A549 (cell line): ENCODE measurements around the gene HDDC2. TPM values are rescaled to one million over a fixed set of nuclear protein-coding genes. Genes with fewer than 3 reads are reported as not detected.

Source experiments
- ATAC-seq, 2 experiments: fragments of 200-7000 bp in 1 of 2; fragments of >200 bp in 1 of 2; cut with Nextera tagmentation in 1 of 2; cut with Tn5 transposase in 1 of 2; 3 replicates each; pipeline versions ENCODE4 v1.8.0 to v1.9.1; 2018 to 2020; ENCODE audit warnings: mild to moderate bottlenecking in 1 of 2, moderate library complexity in 1 of 2
- CTCF ChIA-PET: fragments of 300-600 bp; sonication (Branson Sonifier 250); formaldehyde crosslinking; extraction: SDS; loops from one replicate; lab custom pipeline; 2021; ENCODE audit warnings: antibody characterized with exemption, inconsistent platforms; lab: Yijun Ruan, JAX
- POLR2A ChIA-PET: fragments of 350-600 bp; formaldehyde crosslinking; extraction: SDS; loops from one replicate; lab custom pipeline; 2021; ENCODE audit warnings: antibody characterized with exemption, inconsistent platforms; lab: Yijun Ruan, JAX
- DNase-seq, 2 experiments: peaks; one replicate each; pipeline versions ENCODE4 v3.0.0 to v3.0.0-alpha.2; 2011 to 2016; ENCODE audit warnings: low read depth in 1 of 2, low spot score in 1 of 2
- FAIRE-seq: peaks from 2 replicates; lab custom pipeline; 2011; peaks lifted over from hg19 to GRCh38; lab: Jason Lieb, UNC
- H3K27ac ChIP-seq, 2 experiments: fragments of >200 bp; sonication (Bioruptor Twin); formaldehyde crosslinking; 3 replicates each; pipeline ENCODE4 v1.5.1; 2016 to 2017
- H3K4me1 ChIP-seq: fragments of >200 bp; sonication (Bioruptor Twin); formaldehyde crosslinking; 3 replicates; pipeline ENCODE4 v1.6.1; 2016
- H3K4me2 ChIP-seq: fragments of >200 bp; sonication (Bioruptor Twin); formaldehyde crosslinking; 3 replicates; pipeline ENCODE4 v1.6.1; 2016
- H3K4me3 ChIP-seq: fragments of >200 bp; sonication (Bioruptor Twin); formaldehyde crosslinking; 3 replicates; pipeline ENCODE4 v1.5.1; 2016
- H3K9me3 ChIP-seq: fragments of >200 bp; sonication (Bioruptor Twin); formaldehyde crosslinking; 3 replicates; pipeline ENCODE4 v1.6.1; 2016
- BCL3 ChIP-seq: fragments of >200 bp; sonication (Bioruptor Twin); formaldehyde crosslinking; IDR thresholded peaks from 3 replicates; pipeline ENCODE4 v1.6.1; 2016
- BHLHE40 ChIP-seq: IDR thresholded peaks from 2 replicates; pipeline ENCODE4 v1.6.1; 2012; ENCODE audit warnings: low read depth, low read length, inconsistent platforms
- CEBPB ChIP-seq, 2 experiments: fragments of >200 bp in 1 of 2; sonication (Bioruptor Twin) in 1 of 2; formaldehyde crosslinking in 1 of 2; IDR thresholded peaks; 2 replicates each; pipeline ENCODE4 v1.6.1; 2012 to 2016
- CHD2 ChIP-seq: fragments of 150-350 bp; IDR thresholded peaks from 2 replicates; pipeline ENCODE4 v1.6.1; 2014; ENCODE audit warnings: low read length; ENCODE audit not compliant: partially characterized antibody
- CHD4 ChIP-seq: fragments of 200-600 bp; sonication (generic); IDR thresholded peaks from 2 replicates; pipeline ENCODE4 v1.6.1; 2016; ENCODE audit warnings: antibody characterized with exemption, mild to moderate bottlenecking, borderline replicate concordance
- EHF ChIP-seq: fragments of 250-450 bp; sonication (Bioruptor Pico); IDR thresholded peaks from 2 replicates; pipeline ENCODE4 v1.5.0; 2020; ENCODE audit warnings: mild to moderate bottlenecking
- EHMT2 ChIP-seq: fragments of 200-600 bp; sonication (generic); IDR thresholded peaks from 2 replicates; pipeline ENCODE4 v1.6.1; 2016; ENCODE audit warnings: antibody characterized with exemption, low read depth, mild to moderate bottlenecking, moderate library complexity
- ELK1 ChIP-seq: fragments of 150-350 bp; IDR thresholded peaks from 2 replicates; pipeline ENCODE4 v1.6.1; 2014; ENCODE audit warnings: low read depth, mild to moderate bottlenecking, low read length
- EP300 ChIP-seq, 2 experiments: fragments of >200 bp; sonication (Bioruptor Twin); formaldehyde crosslinking; IDR thresholded peaks; 2 replicates in 1 of 2; 3 replicates in 1 of 2; pipeline ENCODE4 v1.6.1; 2016 to 2017
- ESRRA ChIP-seq: fragments of 150-350 bp; IDR thresholded peaks from 2 replicates; pipeline ENCODE4 v1.6.1; 2014; ENCODE audit warnings: mild to moderate bottlenecking, low read length, borderline replicate concordance
- FOSB ChIP-seq: fragments of 250-450 bp; sonication (Bioruptor Pico); IDR thresholded peaks from 2 replicates; pipeline ENCODE4 v1.5.0; 2020; ENCODE audit warnings: mild to moderate bottlenecking, moderate library complexity
- HDAC2 ChIP-seq: fragments of 200-600 bp; sonication (generic); IDR thresholded peaks from 2 replicates; pipeline ENCODE4 v1.6.1; 2016
- HEYL ChIP-seq: fragments of 250-450 bp; sonication (Bioruptor Pico); IDR thresholded peaks from 2 replicates; pipeline ENCODE4 v1.8.0; 2021; ENCODE audit warnings: mild to moderate bottlenecking, moderate library complexity
- HOXB13 ChIP-seq: fragments of 250-450 bp; sonication (Bioruptor Pico); IDR thresholded peaks from 2 replicates; pipeline ENCODE4 v1.5.0; 2020; ENCODE audit warnings: low read depth, mild to moderate bottlenecking, moderate library complexity
- JUN ChIP-seq, 2 experiments: fragments of >200 bp; sonication (Bioruptor Twin); formaldehyde crosslinking; IDR thresholded peaks; 2 replicates in 1 of 2; 3 replicates in 1 of 2; pipeline ENCODE4 v1.6.1; 2016 to 2017
- JUNB ChIP-seq: fragments of >200 bp; sonication (Bioruptor Twin); formaldehyde crosslinking; IDR thresholded peaks from 2 replicates; pipeline ENCODE4 v1.6.1; 2016
- MAZ ChIP-seq: fragments of 150-350 bp; IDR thresholded peaks from 2 replicates; pipeline ENCODE4 v1.6.1; 2014; ENCODE audit warnings: antibody characterized with exemption, low read depth, low read length, borderline replicate concordance
- NR3C1 ChIP-seq: fragments of >200 bp; sonication (Bioruptor Twin); formaldehyde crosslinking; IDR thresholded peaks from 3 replicates; pipeline ENCODE4 v1.6.1; 2017
- PBX3 ChIP-seq: IDR thresholded peaks from 2 replicates; pipeline ENCODE4 v1.6.1; 2012
- PHF8 ChIP-seq: fragments of 200-600 bp; sonication (generic); IDR thresholded peaks from 2 replicates; pipeline ENCODE4 v1.6.1; 2016; ENCODE audit warnings: low read depth, mild to moderate bottlenecking, antibody characterized with exemption, moderate library complexity, borderline replicate concordance
- POLR2AphosphoS2 ChIP-seq: conservative IDR thresholded peaks from 2 replicates; pipeline ENCODE4 v1.6.1; 2012; ENCODE audit warnings: low read length, improper control_type of control experiment, inconsistent platforms
- SREBF2 ChIP-seq: fragments of 450-650 bp; IDR thresholded peaks from 2 replicates; pipeline ENCODE4 v1.6.1; 2014; ENCODE audit warnings: mild to moderate bottlenecking, moderate library complexity
- WGBS: methylation state at CpG from one replicate; pipeline ENCODE4 v1.1.6; 2017; ENCODE audit errors: missing lambda C conversion rate; 5-methylcytosine and 5-hydroxymethylcytosine counted together
- polyA plus RNA-seq, 4 experiments: library from polyadenylated mRNA; depleted of rRNA in 3 of 4; stranded (reverse); fragments of >200 nt; fragmentation: RNase III in 1 of 4; extraction: RNeasy Plus Mini Kit Qiagen cat#74134 plus additional on column Dnase treatment in 1 of 4; gene quantifications; 2 replicates in 3 of 4; 3 replicates in 1 of 4; pipeline ENCODE4 v1.2.3, GENCODE V29; 2011 to 2017
- TF ChIP-seq, protein P1 (sequence below): fragments of >200 bp; sonication (Bioruptor Twin); formaldehyde crosslinking; IDR thresholded peaks from 3 replicates; pipeline ENCODE4 v1.5.1; 2016
- TF ChIP-seq, protein P2 (sequence below): fragments of 200-600 bp; sonication (generic); IDR thresholded peaks from 2 replicates; pipeline ENCODE4 v1.6.1; 2016; ENCODE audit warnings: antibody characterized with exemption, mild to moderate bottlenecking, moderate library complexity

Gene HDDC2
- polyA plus RNA-seq, 2 of the 4 experiments (the other 2 are of a cell fraction) = 107 to 216 TPM

- TF ChIP-seq, protein P1, sequence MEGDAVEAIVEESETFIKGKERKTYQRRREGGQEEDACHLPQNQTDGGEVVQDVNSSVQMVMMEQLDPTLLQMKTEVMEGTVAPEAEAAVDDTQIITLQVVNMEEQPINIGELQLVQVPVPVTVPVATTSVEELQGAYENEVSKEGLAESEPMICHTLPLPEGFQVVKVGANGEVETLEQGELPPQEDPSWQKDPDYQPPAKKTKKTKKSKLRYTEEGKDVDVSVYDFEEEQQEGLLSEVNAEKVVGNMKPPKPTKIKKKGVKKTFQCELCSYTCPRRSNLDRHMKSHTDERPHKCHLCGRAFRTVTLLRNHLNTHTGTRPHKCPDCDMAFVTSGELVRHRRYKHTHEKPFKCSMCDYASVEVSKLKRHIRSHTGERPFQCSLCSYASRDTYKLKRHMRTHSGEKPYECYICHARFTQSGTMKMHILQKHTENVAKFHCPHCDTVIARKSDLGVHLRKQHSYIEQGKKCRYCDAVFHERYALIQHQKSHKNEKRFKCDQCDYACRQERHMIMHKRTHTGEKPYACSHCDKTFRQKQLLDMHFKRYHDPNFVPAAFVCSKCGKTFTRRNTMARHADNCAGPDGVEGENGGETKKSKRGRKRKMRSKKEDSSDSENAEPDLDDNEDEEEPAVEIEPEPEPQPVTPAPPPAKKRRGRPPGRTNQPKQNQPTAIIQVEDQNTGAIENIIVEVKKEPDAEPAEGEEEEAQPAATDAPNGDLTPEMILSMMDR = no peak
- TF ChIP-seq FOSB (CRISPR knock-in tag) (no peak), CHD2 (no peak), JUNB (no peak)
Measured at GRCh38 chr6:125279961-125280360, 21.8 kb downstream of the HDDC2 start (continued).

DNA sequence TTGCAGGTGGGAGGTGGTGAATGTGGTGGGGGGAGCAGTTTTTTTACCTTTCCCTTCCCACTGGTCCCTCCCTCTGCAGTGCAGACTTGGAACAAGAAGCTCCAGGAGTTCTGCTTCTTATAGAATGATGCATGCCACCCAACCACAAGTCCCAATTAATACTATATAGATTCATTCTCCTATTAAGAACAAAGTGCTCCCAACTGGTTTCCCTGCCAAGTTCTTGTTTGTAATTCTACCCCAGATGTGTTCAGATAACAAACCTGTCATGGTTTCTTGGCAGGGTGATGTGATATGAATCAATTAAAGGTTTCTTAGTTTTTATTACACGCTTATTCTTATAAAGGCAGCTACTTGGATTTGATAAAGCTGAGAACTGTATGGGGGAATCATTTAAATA, 23.9 kb downstream of the HDDC2 start:
- Histone ChIP-seq H3K27ac (no peak overlapping the region), H3K9me3 (0 out of 3 replicates have a peak, but pooled peaks cover 3% of the 10 kb centered on the region), H3K4me1 (0 out of 3 replicates have a peak, but pooled peaks cover 7% of the 10 kb centered on the region), H3K4me3 (no peak overlapping the region), H3K4me2 (no peak overlapping the region)
- TF ChIP-seq JUNB (no peak), ESRRA (no peak), EHMT2 (no peak), BCL3 (no peak), BHLHE40 (no peak), EHF (no peak), HOXB13 (CRISPR knock-in tag) (no peak), NR3C1 (no peak), MAZ (no peak), JUN (IDR thresholded peaks at IDR 0.05) (no peak), ELK1 (no peak), SREBF2 (no peak), HEYL (CRISPR knock-in tag) (no peak), CHD4 (no peak), CEBPB (IDR thresholded peaks at IDR 0.05) (no peak)
- ATAC-seq = no peak
- FAIRE-seq = no peak
- CTCF ChIA-PET = no interaction called here
- POLR2A ChIA-PET = no interaction called here
- 100% methylated on average over 1 of the region's 1 CpG for WGBS
- no peak for DNase-seq

DNA sequence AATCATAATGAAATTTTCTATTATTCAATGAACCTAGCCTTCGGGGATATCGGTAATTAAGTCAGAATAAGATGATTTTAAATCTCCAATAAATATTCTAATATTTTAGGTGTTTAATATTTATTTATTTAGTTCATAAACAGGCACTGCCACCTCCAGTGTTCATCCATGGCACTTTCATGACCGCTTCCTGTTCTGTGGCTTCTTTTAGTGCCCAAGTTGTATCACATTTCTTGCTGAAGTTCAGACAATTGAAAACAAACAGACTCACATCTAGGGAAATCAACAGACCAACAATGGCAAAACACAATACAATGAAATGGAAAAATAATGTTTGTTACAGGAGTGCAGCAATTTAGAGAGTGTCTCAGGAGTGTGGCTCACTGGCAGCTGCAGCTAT, 26.0 kb downstream of the HDDC2 start:
- ATAC-seq (no peak), FAIRE-seq (no peak), DNase-seq (no peak)
- Histone ChIP-seq H3K4me1 (0 out of 3 replicates have a peak, but pooled peaks cover 7% of the 10 kb centered on the region), H3K27ac (no peak overlapping the region), H3K9me3 (0 out of 3 replicates have a peak, but pooled peaks cover 3% of the 10 kb centered on the region), H3K4me2 (no peak overlapping the region), H3K4me3 (no peak overlapping the region)
- WGBS = 95% methylated on average over 3 of the region's 3 CpGs
- ChIA-PET POLR2A (no interaction called here), CTCF (interaction anchor here (0.6 to 0.7 kb wide), 2 partner anchors 13 to 267 kb away, joined by 3 to 4 read pairs; no protein-coding TSS in a partner anchor)
- TF ChIP-seq EP300 (IDR thresholded peaks at IDR 0.05) (no peak), ELK1 (no peak), POLR2AphosphoS2 (no peak), NR3C1 (no peak), MAZ (no peak), HDAC2 (no peak), PBX3 (no peak), PHF8 (no peak), SREBF2 (no peak), JUN (IDR thresholded peaks at IDR 0.05) (no peak), BHLHE40 (no peak), CHD4 (no peak), JUNB (no peak), HOXB13 (CRISPR knock-in tag) (no peak), ESRRA (no peak)
- TF ChIP-seq, protein P2, sequence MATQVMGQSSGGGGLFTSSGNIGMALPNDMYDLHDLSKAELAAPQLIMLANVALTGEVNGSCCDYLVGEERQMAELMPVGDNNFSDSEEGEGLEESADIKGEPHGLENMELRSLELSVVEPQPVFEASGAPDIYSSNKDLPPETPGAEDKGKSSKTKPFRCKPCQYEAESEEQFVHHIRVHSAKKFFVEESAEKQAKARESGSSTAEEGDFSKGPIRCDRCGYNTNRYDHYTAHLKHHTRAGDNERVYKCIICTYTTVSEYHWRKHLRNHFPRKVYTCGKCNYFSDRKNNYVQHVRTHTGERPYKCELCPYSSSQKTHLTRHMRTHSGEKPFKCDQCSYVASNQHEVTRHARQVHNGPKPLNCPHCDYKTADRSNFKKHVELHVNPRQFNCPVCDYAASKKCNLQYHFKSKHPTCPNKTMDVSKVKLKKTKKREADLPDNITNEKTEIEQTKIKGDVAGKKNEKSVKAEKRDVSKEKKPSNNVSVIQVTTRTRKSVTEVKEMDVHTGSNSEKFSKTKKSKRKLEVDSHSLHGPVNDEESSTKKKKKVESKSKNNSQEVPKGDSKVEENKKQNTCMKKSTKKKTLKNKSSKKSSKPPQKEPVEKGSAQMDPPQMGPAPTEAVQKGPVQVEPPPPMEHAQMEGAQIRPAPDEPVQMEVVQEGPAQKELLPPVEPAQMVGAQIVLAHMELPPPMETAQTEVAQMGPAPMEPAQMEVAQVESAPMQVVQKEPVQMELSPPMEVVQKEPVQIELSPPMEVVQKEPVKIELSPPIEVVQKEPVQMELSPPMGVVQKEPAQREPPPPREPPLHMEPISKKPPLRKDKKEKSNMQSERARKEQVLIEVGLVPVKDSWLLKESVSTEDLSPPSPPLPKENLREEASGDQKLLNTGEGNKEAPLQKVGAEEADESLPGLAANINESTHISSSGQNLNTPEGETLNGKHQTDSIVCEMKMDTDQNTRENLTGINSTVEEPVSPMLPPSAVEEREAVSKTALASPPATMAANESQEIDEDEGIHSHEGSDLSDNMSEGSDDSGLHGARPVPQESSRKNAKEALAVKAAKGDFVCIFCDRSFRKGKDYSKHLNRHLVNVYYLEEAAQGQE = no peak
